AG09309 (cell line): ENCODE measurements around the gene ZNF438.

Experiments used
- DNase-seq: peaks from one replicate; pipeline ENCODE4 v3.0.0-alpha.2; 2010; ENCODE audit warnings: low read depth
- H3K4me3 ChIP-seq: 2 replicates; pipeline ENCODE4 v1.5.1; 2011; ENCODE audit warnings: mild to moderate bottlenecking, low read depth, low read length, moderate library complexity; ENCODE audit not compliant: control insufficient read depth
- TF ChIP-seq, protein P1 (sequence below): IDR thresholded peaks from 2 replicates; pipeline ENCODE4 v1.5.1; 2011; ENCODE audit warnings: mild to moderate bottlenecking, low read depth, low read length, inconsistent platforms; ENCODE audit not compliant: insufficient read depth, control insufficient read depth; ENCODE audit errors: missing control alignments

The ZNF438 gene

DNA sequence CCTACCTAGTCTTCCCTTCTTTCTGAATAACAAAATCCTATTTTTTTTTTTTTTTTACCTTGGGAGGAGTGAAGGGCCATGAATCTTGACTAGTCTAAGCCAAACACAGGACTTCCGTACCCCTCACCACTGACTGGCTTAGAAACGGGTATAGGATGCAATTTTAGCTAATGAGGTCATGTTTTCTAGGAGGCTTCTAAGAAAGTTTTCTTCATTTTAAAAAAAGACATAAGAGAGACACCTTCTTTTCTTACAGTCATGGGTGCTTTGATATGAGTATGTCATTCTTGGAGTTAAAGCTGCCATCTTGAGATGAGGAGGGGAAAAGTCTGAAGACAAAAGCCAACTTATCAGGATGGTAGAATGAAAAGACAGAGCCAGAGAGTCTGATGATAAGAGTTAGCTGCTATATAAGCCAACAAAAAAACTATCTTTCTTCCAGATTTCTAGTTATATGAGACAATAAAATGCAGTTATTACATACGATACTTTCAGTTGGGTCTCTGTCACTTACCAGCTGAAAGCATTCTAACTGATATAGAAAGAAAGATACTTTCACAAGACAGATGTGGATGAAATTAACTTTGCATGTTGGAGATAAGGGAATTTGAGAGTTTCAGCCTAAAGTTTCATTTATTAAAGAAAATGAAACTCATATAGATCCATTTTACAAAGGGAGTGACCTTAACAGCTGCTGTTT lies 34.0 kb downstream of the ZNF438 start:
- TF ChIP-seq, protein P1, sequence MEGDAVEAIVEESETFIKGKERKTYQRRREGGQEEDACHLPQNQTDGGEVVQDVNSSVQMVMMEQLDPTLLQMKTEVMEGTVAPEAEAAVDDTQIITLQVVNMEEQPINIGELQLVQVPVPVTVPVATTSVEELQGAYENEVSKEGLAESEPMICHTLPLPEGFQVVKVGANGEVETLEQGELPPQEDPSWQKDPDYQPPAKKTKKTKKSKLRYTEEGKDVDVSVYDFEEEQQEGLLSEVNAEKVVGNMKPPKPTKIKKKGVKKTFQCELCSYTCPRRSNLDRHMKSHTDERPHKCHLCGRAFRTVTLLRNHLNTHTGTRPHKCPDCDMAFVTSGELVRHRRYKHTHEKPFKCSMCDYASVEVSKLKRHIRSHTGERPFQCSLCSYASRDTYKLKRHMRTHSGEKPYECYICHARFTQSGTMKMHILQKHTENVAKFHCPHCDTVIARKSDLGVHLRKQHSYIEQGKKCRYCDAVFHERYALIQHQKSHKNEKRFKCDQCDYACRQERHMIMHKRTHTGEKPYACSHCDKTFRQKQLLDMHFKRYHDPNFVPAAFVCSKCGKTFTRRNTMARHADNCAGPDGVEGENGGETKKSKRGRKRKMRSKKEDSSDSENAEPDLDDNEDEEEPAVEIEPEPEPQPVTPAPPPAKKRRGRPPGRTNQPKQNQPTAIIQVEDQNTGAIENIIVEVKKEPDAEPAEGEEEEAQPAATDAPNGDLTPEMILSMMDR, result no peak
- DNase-seq, result no peak
- no peak overlapping the region for H3K4me3 ChIP-seq

DNA sequence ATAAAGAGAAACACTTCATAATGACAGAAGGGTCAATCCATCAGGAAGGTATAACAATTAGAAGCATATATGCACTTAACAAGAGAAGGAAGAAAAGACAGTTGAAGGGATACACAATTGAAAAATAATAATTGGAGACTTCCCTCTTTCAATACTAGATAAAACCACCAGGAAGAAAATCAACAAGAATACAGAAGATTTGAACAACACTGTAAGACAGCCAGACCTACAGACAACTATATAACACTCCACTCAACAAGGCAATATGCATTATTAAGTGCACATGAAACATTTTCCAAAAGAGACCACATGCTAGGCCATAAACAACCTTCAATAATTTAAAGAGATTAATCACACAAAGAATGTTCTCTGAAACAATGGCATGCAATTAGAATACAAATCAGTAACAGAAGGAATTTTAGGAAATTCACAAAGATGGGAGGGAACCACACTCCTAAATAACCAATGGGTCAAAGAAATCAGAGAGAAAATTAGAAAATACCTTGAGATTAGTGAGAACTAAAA lies 35.1 kb downstream of the ZNF438 start:
- no peak overlapping the region for H3K4me3 ChIP-seq
- TF ChIP-seq, protein P1, result no peak

DNA sequence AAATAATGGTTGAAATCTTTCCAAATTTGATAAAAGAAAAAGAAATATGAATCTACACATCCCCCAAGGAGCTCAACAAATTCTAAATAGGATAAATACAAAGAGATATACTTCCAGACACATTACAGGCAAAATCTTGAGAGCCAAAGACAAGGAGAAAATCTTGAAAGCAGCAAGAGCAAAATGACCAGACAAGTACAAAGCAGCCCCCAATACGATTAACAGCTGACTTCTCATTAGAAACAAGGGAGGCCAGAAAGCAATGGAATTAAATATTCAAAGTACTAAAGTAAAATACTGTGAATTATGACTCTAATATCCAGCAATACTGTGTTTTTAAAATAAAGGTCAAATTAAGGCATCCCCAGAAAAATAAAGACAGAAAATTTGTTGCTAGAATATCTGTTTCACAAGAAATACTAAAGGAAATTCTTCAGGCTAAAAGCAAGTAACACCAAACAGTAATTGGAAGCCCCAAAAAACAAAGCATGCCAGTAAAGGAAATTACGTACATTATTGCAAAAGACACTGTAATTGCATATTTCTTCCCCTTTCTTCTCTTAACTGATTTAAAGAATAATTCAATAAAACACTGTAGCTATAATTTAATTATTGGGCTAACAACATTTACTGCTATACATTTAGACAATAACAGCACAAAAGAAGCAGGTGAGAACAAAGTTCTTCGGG lies 36.4 kb downstream of the ZNF438 start:
- H3K4me3 ChIP-seq, result no peak overlapping the region
- DNase-seq, result no peak
- TF ChIP-seq, protein P1, result no peak

More for the DNA sequence above, 35.1 kb downstream of the ZNF438 start:
- DNase-seq, result no peak

DNA sequence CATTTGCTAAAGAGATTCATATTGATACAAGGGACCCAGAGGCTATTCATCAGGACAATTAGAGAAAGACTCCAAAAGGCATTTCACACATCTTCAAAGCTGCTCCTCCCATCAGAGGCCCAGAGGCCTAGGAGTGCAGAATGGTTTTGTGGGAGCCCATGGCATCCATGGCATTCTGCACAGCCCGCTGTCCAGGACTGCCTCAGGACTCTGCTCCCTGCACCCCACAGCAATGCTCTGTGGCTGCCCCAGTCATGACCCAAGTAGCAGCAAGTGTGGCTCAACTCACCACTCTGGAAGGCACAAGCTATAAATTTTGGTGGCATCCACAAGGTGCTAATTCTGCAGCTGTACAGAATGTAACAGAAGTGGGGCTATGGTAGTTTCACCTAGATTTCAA lies 38.5 kb downstream of the ZNF438 start:
- DNase-seq, result no peak
- H3K4me3 ChIP-seq, result no peak overlapping the region
- TF ChIP-seq, protein P1, result no peak

DNA sequence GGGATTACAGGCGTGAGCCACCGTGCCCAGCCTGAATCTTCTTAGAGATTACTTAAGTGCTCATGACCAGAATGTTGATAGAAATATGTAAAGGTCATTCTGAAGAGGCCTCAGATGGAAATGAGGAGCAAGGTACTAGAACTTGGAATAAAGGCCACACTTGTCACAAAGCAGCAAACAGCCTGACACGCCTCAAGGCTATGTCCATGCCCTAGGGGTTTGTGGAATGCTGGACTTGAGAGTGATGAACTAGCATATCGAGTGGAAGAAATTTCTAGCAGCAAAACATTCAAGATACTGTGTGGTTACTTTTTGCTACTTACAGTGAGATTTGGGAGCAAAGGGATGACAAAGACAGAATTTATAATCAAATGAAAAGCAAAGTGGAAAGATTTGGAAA lies 39.0 kb downstream of the ZNF438 start:
- H3K4me3 ChIP-seq, result no peak overlapping the region
- TF ChIP-seq, protein P1, result no peak
- no peak for DNase-seq

DNA sequence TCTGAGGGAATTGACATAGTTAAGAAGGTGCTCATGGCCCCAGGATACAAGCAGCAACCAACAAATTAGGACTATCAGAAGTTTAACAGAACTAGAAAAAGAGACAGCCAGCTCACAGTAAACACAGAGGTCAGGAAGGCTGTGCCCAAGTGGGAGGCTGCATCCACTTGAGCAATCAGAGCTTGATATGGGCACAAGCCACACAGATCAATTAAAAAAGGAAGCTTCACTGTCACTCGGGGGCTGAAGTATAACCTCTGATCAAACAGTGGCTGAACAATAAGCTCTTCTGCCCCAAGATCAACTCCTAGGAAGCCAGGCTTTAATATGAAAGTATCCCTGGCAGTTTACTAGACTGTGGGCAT lies 40.0 kb downstream of the ZNF438 start:
- no peak overlapping the region for H3K4me3 ChIP-seq
- no peak for DNase-seq
- TF ChIP-seq, protein P1, result no peak
